Panc1 (cell line): ENCODE data around the gene DRC3. TPM values are rescaled to one million over a fixed set of nuclear protein-coding genes. Genes with fewer than 3 reads are reported as not detected.

Experiments used
- ATAC-seq: fragments of 200-7000 bp; cut with Tn5 transposase; 2 replicates; pipeline ENCODE4 v1.9.1; 2020; ENCODE audit warnings: mild to moderate bottlenecking, moderate library complexity
- BruUV-seq: library from RNA; stranded (reverse); fragments of 400-500 nt; replicated peaks from 2 replicates; lab custom pipeline; 2021; lab: Mats Ljungman, UMichigan
- CTCF ChIA-PET: fragments of 300-600 bp; sonication (Branson Sonifier 250); formaldehyde crosslinking; loops from one replicate; lab custom pipeline; 2022; ENCODE audit warnings: antibody characterized with exemption; lab: Charles Lee
- POLR2A ChIA-PET: fragments of 300-600 bp; sonication (Branson Sonifier 250); formaldehyde crosslinking; loops from one replicate; lab custom pipeline; 2022; ENCODE audit warnings: antibody characterized with exemption; lab: Charles Lee
- DNase-seq: peaks from one replicate; pipeline ENCODE4 v3.0.0-alpha.2; 2010; ENCODE audit warnings: low read depth, low spot score
- H3K27ac ChIP-seq: 2 replicates; pipeline ENCODE4 v1.5.1; 2011; ENCODE audit warnings: mild to moderate bottlenecking, low read length, inconsistent platforms
- H3K27me3 ChIP-seq: fragments of 200-500 bp; sonication (Bioruptor generic); 2 replicates; pipeline ENCODE4 v1.6.0; 2014; ENCODE audit warnings: low read length, inconsistent platforms; ENCODE audit not compliant: control insufficient read depth, insufficient read depth
- H3K36me3 ChIP-seq: fragments of 200-500 bp; sonication (Bioruptor generic); 2 replicates; pipeline ENCODE4 v1.5.1; 2014; ENCODE audit warnings: inconsistent platforms, mild to moderate bottlenecking, low read length, moderate library complexity; ENCODE audit not compliant: control insufficient read depth, insufficient read depth
- H3K4me1 ChIP-seq: 2 replicates; pipeline ENCODE4 v1.5.1; 2011; ENCODE audit warnings: inconsistent platforms, mild to moderate bottlenecking, low read length, moderate library complexity; ENCODE audit not compliant: control insufficient read depth, insufficient read depth
- H3K4me3 ChIP-seq, 2 experiments: 2 replicates each; pipeline ENCODE4 v1.5.1; 2011 to 2012; ENCODE audit warnings: low read depth in 2 of 2, low read length in 2 of 2, mild to moderate bottlenecking in 2 of 2, inconsistent platforms in 1 of 2, moderate library complexity in 1 of 2
- H3K9me3 ChIP-seq: fragments of 200-500 bp; sonication (Bioruptor generic); 2 replicates; pipeline ENCODE4 v1.5.1; 2014; ENCODE audit warnings: low read depth, mild to moderate bottlenecking, inconsistent platforms, low read length, moderate library complexity; ENCODE audit not compliant: control insufficient read depth, insufficient read depth
- CTCF ChIP-seq: fragments of 450-650 bp; IDR thresholded peaks from 2 replicates; pipeline ENCODE4 v1.5.1; 2017; ENCODE audit warnings: mild to moderate bottlenecking
- POLR2AphosphoS5 ChIP-seq: IDR thresholded peaks from 2 replicates; pipeline ENCODE4 v1.6.1; 2012; ENCODE audit warnings: mild to moderate bottlenecking, low read depth, low read length, moderate library complexity
- REST ChIP-seq, 2 experiments: IDR thresholded peaks; 2 replicates each; pipeline ENCODE4 v1.6.1; 2011 to 2012; ENCODE audit warnings: low read depth in 2 of 2, control low read depth in 1 of 2, low read length in 1 of 2, mild to moderate bottlenecking in 1 of 2, moderate library complexity in 1 of 2; ENCODE audit not compliant: insufficient read depth in 1 of 2
- SIN3A ChIP-seq: IDR thresholded peaks from 2 replicates; pipeline ENCODE4 v1.6.1; 2012; ENCODE audit warnings: low read depth, mild to moderate bottlenecking, low read length, moderate library complexity, borderline replicate concordance; ENCODE audit not compliant: insufficient read depth
- TCF7L2 ChIP-seq: IDR thresholded peaks from 2 replicates; pipeline ENCODE4 v1.6.1; 2011; ENCODE audit warnings: mild to moderate bottlenecking, low read depth, low read length, inconsistent platforms
- in situ Hi-C: cut with HindIII; loops from 2 replicates; pipeline ENCODE4 v1.10.0; 2016; ENCODE audit warnings: low sequenced_read_pairs, low pct_unique_long_range_greater_than_20kb
- intact Hi-C: fragments of 100-400 bp; cut with micrococcal nuclease; formaldehyde crosslinking; loops from one replicate; pipeline ENCODE4 v1.10.0; 2022; ENCODE audit not compliant: unreplicated experiment
- total RNA-seq: library from RNA; stranded (reverse); gene quantifications from one replicate; pipeline ENCODE4 v1.2.1, GENCODE V29; 2021; ENCODE audit not compliant: unreplicated experiment

The DRC3 gene
- total RNA-seq, 1 experiment from 2014 or later: 3.6 TPM

GRCh38 chr17:17924857-17925250 is 47.8 kb upstream of the DRC3 start:
- TF ChIP-seq POLR2AphosphoS5 (no peak), CTCF (no peak), TCF7L2 (no peak), SIN3A (no peak), REST (IDR thresholded peaks at IDR 0.05; ENCODE audit: insufficient read depth in 1 of 2, low read depth in 2 of 2, low read length in 1 of 2) (no peak)
- in situ Hi-C loops: no loop called here
- ChIA-PET CTCF (no interaction called here), POLR2A (interaction anchor here (0.6 kb wide), 1 partner anchor 54 kb away, joined by 4 read pairs; no protein-coding TSS in a partner anchor)
- Histone ChIP-seq H3K9me3 (no peaks in the 10 kb centered on the region), H3K27me3 (no peaks in the 10 kb centered on the region), H3K27ac (peak overlapping the region; percentile 51; the same call in 1 of the 2 replicates), H3K4me1 (peaks cover 44% of the 10 kb centered on the region), H3K36me3 (no peaks in the 10 kb centered on the region), H3K4me3 (no peak overlapping the region)
- intact Hi-C loops: loop anchor here (5.0 kb wide), 1 partner anchor 32 kb away; no protein-coding TSS in a partner anchor
- ATAC-seq (no peak), DNase-seq (no peak)
- no TSS peak for BruUV-seq

GRCh38 chr17:17926036-17926435 is 46.6 kb upstream of the DRC3 start:
- ATAC-seq (no peak), DNase-seq (no peak)
- Histone ChIP-seq H3K36me3 (no peaks in the 10 kb centered on the region), H3K27ac (peak overlapping the region; percentile 41), H3K4me1 (peaks cover 47% of the 10 kb centered on the region), H3K9me3 (no peaks in the 10 kb centered on the region), H3K4me3 (no peak overlapping the region), H3K27me3 (no peaks in the 10 kb centered on the region)
- POLR2A ChIA-PET: interaction anchor here (0.6 kb wide), 3 partner anchors 11 to 889 kb away, joined by 3 to 4 read pairs (median 4); no protein-coding TSS in a partner anchor
- intact Hi-C loops (no loop called here), in situ Hi-C loops (no loop called here)
- BruUV-seq: no TSS peak
- CTCF ChIA-PET: interaction anchor here (0.6 kb wide), 1 partner anchor 35 kb away, joined by 3 read pairs; no protein-coding TSS in a partner anchor
- no peak for TF ChIP-seq REST (IDR thresholded peaks at IDR 0.05; ENCODE audit: insufficient read depth in 1 of 2, low read depth in 2 of 2, low read length in 1 of 2)
- no peak for TF ChIP-seq SIN3A
- no peak for TF ChIP-seq CTCF
- TF ChIP-seq TCF7L2: no peak
- TF ChIP-seq POLR2AphosphoS5: no peak
